ENCODE measurements around the gene TRIM2.

Gene TRIM2

DNA sequence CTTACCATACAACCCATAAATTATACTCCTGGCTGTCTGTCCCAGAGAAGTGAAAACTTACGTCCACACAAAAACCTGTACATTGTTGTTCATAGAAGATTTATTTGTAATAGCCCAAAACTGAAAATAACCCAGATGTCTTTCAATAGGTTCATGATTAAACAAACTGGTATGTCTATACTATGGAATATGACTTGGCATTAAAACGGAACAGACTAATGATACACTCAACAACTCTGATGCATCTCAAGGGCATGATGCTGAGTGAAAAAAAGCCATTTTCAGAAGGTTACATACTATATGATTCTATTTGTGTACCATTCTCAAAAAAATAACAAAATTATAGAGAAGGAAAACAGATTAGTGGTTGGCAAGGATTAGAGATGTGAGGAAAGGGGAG, 128.7 kb downstream of the TRIM2 start:
- in situ Hi-C loops (cut with HindIII; ENCODE audit: low sequenced_read_pairs): no loop called here
- DNase-seq (ENCODE audit: low read depth, low spot score): no peak
- TF ChIP-seq CTCF (IDR thresholded peaks at IDR 0.05; ENCODE audit: low read depth, low read length): no peak

GRCh38 chr4:153333874-153334273, 129.6 kb downstream of the TRIM2 start:
- no peak overlapping the region for H3K4me3 ChIP-seq (ENCODE audit: low read depth, low read length)
- in situ Hi-C loops (cut with HindIII; ENCODE audit: low sequenced_read_pairs): no loop called here
- DNase-seq (ENCODE audit: low read depth, low spot score): no peak
- TF ChIP-seq CTCF (IDR thresholded peaks at IDR 0.05; ENCODE audit: low read depth, low read length): no peak

More for the DNA sequence above, 128.7 kb downstream of the TRIM2 start:
- no peak overlapping the region for H3K4me3 ChIP-seq (ENCODE audit: low read depth, low read length)

DNA sequence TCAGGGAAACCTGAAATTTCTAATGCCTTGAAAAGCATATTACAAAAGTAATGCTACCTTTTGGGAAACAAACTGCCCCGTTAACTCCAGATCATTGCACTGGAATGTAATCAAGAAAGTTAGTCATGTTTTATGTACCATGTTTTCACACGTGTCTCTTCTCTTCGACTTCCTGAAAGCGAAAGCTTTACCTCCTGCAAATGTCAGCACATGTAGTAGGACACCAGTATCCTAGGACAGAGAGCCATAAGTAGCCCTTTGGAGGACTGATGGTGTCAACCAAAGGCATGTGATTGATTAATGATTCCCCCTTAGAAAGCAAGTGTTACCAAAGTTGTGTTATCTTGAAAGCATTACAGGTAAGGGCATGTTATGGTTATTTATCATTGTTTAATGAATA, 131.4 kb downstream of the TRIM2 start:
- no peak overlapping the region for H3K4me3 ChIP-seq (ENCODE audit: low read depth, low read length)
- no peak for TF ChIP-seq CTCF (IDR thresholded peaks at IDR 0.05; ENCODE audit: low read depth, low read length)
- in situ Hi-C loops (cut with HindIII; ENCODE audit: low sequenced_read_pairs): no loop called here
- DNase-seq (ENCODE audit: low read depth, low spot score): no peak

DNA sequence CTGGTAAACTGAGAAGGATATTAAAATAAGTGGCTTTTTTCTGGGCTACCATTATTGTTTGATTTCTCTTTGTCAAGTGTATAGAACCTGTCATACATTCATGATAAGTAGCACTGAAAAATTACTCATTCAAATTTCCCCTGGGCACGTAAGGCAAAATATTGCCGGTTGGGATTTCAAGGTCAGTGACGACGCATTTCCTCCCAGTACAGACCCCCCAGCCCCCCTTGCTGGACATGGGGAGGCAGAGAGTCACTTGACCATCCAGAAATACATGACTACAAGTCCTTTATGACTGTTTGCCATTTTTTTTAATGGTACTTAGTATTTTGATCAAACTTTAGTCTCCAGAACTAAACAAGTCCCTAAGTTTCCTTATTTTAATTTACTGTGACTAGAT, 133.4 kb downstream of the TRIM2 start:
- no peak overlapping the region for H3K4me3 ChIP-seq (ENCODE audit: low read depth, low read length)
- TF ChIP-seq CTCF (IDR thresholded peaks at IDR 0.05; ENCODE audit: low read depth, low read length): no peak
- in situ Hi-C loops (cut with HindIII; ENCODE audit: low sequenced_read_pairs): no loop called here
- no peak for DNase-seq (ENCODE audit: low read depth, low spot score)

- in situ Hi-C loops (cut with HindIII; ENCODE audit: low sequenced_read_pairs): no loop called here
- DNase-seq (ENCODE audit: low read depth, low spot score): no peak
- TF ChIP-seq CTCF (IDR thresholded peaks at IDR 0.05; ENCODE audit: low read depth, low read length): no peak
- H3K4me3 ChIP-seq (ENCODE audit: low read depth, low read length): no peak overlapping the region
Observed at GRCh38 chr4:153341575-153342090, 137.4 kb downstream of the TRIM2 start.

DNA sequence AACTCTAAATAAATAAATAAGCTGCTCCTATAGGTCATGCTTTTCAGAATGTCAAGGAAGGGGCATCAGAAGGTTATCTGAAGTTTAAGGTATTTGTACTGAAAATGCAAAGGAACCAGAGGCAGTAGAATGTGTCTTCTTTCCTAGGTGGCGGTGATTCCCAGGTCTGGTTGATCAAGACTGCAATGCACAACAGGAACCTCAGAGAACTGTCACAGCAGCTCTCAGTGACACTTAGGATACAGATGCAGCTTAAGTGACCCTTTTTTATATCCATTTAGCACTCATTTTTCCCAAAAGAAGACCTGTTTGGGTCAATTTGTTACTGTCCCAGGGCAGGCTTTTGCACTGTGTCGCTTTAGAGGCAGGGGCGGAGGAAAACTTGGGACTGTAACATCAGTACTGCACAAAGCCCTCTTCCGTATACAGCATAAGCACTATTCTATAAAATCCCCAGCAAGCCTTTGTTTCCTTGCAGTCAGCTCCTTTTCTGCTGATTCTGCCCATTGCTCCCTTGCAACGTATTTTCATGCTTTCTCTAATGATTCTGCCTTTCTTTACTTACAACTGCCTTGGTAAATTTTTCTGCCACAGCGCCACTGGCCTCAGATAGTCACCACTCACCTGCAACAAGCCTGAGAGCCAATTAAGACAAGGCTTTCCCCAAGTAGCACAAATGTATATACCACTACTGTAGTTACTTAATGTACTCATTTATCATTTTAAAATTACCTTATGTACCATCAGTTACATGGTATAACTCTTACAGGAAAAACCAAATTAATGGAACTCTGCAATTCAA, 138.7 kb downstream of the TRIM2 start:
- DNase-seq (ENCODE audit: low read depth, low spot score): no peak
- H3K4me3 ChIP-seq (ENCODE audit: low read depth, low read length): no peak overlapping the region
- in situ Hi-C loops (cut with HindIII; ENCODE audit: low sequenced_read_pairs): no loop called here
- TF ChIP-seq CTCF (IDR thresholded peaks at IDR 0.05; ENCODE audit: low read depth, low read length): no peak
